H1 (cell line): ENCODE results near the gene SYNPR. TPM values are rescaled to one million over a fixed set of nuclear protein-coding genes. Genes with fewer than 3 reads are reported as not detected.

Experiments used
- CTCF ChIA-PET: fragments of 300-600 bp; sonication (Branson Sonifier 250); formaldehyde crosslinking; loops from one replicate; lab custom pipeline; 2021; ENCODE audit not compliant: partially characterized antibody; lab: Charles Lee
- POLR2A ChIA-PET: fragments of 300-600 bp; sonication (Branson Sonifier 250); formaldehyde crosslinking; loops from one replicate; lab custom pipeline; 2021; ENCODE audit warnings: inconsistent platforms; ENCODE audit not compliant: partially characterized antibody; lab: Charles Lee
- DNase-seq, 2 experiments: peaks; one replicate each; pipeline versions ENCODE4 v3.0.0 to v3.0.0-alpha.2; 2010 to 2022; ENCODE audit warnings: low spot score in 2 of 2, low read depth in 1 of 2, mixed read lengths in 1 of 2
- FAIRE-seq: peaks from 2 replicates; lab custom pipeline; 2011; peaks lifted over from hg19 to GRCh38; lab: Jason Lieb, UNC
- H2AFZ ChIP-seq: 2 replicates; pipeline ENCODE4 v1.8.1; 2012; ENCODE audit warnings: low read length, inconsistent platforms
- H2AK5ac ChIP-seq: 2 replicates; pipeline ENCODE4 v1.6.1; 2013; ENCODE audit warnings: low read depth, low read length
- H2BK120ac ChIP-seq: replicated peaks from 2 replicates; pipeline ENCODE3; 2013; ENCODE audit warnings: low read depth, low read length, inconsistent platforms
- H2BK12ac ChIP-seq: 2 replicates; pipeline ENCODE4 v1.6.1; 2013; ENCODE audit warnings: low read depth, low read length
- H2BK15ac ChIP-seq: 2 replicates; pipeline ENCODE4 v1.6.1; 2013; ENCODE audit warnings: low read length
- H2BK20ac ChIP-seq: 2 replicates; pipeline ENCODE4 v1.6.1; 2013; ENCODE audit warnings: low read length
- H2BK5ac ChIP-seq: 2 replicates; pipeline ENCODE4 v1.6.1; 2013; ENCODE audit warnings: low read depth, low read length
- H3K14ac ChIP-seq: 2 replicates; pipeline ENCODE4 v1.6.1; 2013; ENCODE audit warnings: inconsistent platforms; ENCODE audit not compliant: insufficient read length
- H3K18ac ChIP-seq: 2 replicates; pipeline ENCODE4 v1.6.1; 2013; ENCODE audit warnings: low read length; ENCODE audit errors: extremely low read depth
- H3K23ac ChIP-seq: 2 replicates; pipeline ENCODE4 v1.6.1; 2013; ENCODE audit warnings: inconsistent platforms; ENCODE audit not compliant: insufficient read length
- H3K23me2 ChIP-seq: 2 replicates; pipeline ENCODE4 v1.6.1; 2013; ENCODE audit warnings: low read depth, low read length
- H3K27ac ChIP-seq: 2 replicates; pipeline ENCODE4 v1.6.1; 2011; ENCODE audit warnings: low read depth, low read length, inconsistent platforms
- H3K27me3 ChIP-seq, 4 experiments: replicated peaks in 1 of 4; 1 replicate in 1 of 4; 2 replicates in 3 of 4; pipeline versions ENCODE4 v1.6.1 to v1.8.1; 2011 to 2013; ENCODE audit warnings: low read length in 3 of 4, mild to moderate bottlenecking in 3 of 4, inconsistent platforms in 2 of 4, mixed read lengths in 2 of 4, moderate library complexity in 1 of 4; ENCODE audit not compliant: control insufficient read depth in 3 of 4, insufficient read depth in 3 of 4; ENCODE audit errors: extremely low read depth in 1 of 4
- H3K36me3 ChIP-seq, 4 experiments: 2 replicates each; pipeline versions ENCODE4 v1.6.1 to v1.8.1; 2011 to 2013; ENCODE audit warnings: mild to moderate bottlenecking in 4 of 4, low read length in 3 of 4, moderate library complexity in 2 of 4, control low read depth in 1 of 4, inconsistent platforms in 1 of 4; ENCODE audit not compliant: insufficient read depth in 4 of 4, control insufficient read depth in 2 of 4
- H3K4ac ChIP-seq: replicated peaks from 2 replicates; pipeline ENCODE3; 2013; ENCODE audit warnings: low read length, low read depth, mixed read lengths, inconsistent platforms; ENCODE audit not compliant: insufficient read length
- H3K4me1 ChIP-seq, 4 experiments: replicated peaks in 1 of 4; 1 replicate in 1 of 4; 2 replicates in 3 of 4; pipeline versions ENCODE4 v1.6.1 to v1.8.1; 2011 to 2013; ENCODE audit warnings: low read length in 3 of 4, inconsistent platforms in 2 of 4, mixed read lengths in 1 of 4; ENCODE audit not compliant: insufficient read depth in 4 of 4, control insufficient read depth in 3 of 4
- H3K4me2 ChIP-seq, 2 experiments: 2 replicates each; pipeline versions ENCODE4 v1.6.1 to v1.8.1; 2011 to 2013; ENCODE audit warnings: low read depth in 2 of 2, low read length in 2 of 2, control low read depth in 1 of 2, inconsistent platforms in 1 of 2, mild to moderate bottlenecking in 1 of 2; ENCODE audit not compliant: insufficient read depth in 1 of 2
- H3K4me3 ChIP-seq, 4 experiments: fragments of 200-600, 300-600 bp in 1 of 4; sonication (generic), shearing (Covaris generic), sonication (Bioruptor Twin) in 1 of 4; 2 replicates each; pipeline versions ENCODE4 v1.5.1 to v1.8.1; 2011 to 2016; ENCODE audit warnings: low read length in 4 of 4, low read depth in 3 of 4, control low read depth in 2 of 4, inconsistent platforms in 2 of 4, mild to moderate bottlenecking in 2 of 4, mixed read lengths in 1 of 4, moderate library complexity in 1 of 4; ENCODE audit not compliant: insufficient read depth in 2 of 4; ENCODE audit errors: extremely low read depth in 1 of 4
- H3K56ac ChIP-seq: replicated peaks from 2 replicates; pipeline ENCODE3; 2013; ENCODE audit warnings: low read depth, mild to moderate bottlenecking, mixed read lengths, low read length, inconsistent platforms; ENCODE audit not compliant: insufficient read length
- H3K79me1 ChIP-seq: 2 replicates; pipeline ENCODE4 v1.6.1; 2013; ENCODE audit warnings: low read depth, low read length, control low read depth
- H3K79me2 ChIP-seq, 2 experiments: 2 replicates each; pipeline versions ENCODE4 v1.6.1 to v1.8.1; 2012 to 2013; ENCODE audit warnings: low read length in 2 of 2, mild to moderate bottlenecking in 2 of 2, inconsistent platforms in 1 of 2; ENCODE audit not compliant: insufficient read depth in 2 of 2, control insufficient read depth in 1 of 2
- H3K9ac ChIP-seq, 4 experiments: replicated peaks in 1 of 4; 1 replicate in 1 of 4; 2 replicates in 3 of 4; pipeline versions ENCODE4 v1.6.1 to v1.8.1; 2011 to 2013; ENCODE audit warnings: low read depth in 3 of 4, low read length in 3 of 4, control low read depth in 2 of 4, mild to moderate bottlenecking in 2 of 4, moderate library complexity in 2 of 4, inconsistent platforms in 1 of 4; ENCODE audit errors: extremely low read depth in 1 of 4
- H3K9me3 ChIP-seq, 2 experiments: 2 replicates each; pipeline versions ENCODE4 v1.6.1 to v1.8.1; 2012 to 2013; ENCODE audit warnings: mild to moderate bottlenecking in 2 of 2, moderate library complexity in 2 of 2, control low read depth in 1 of 2, inconsistent platforms in 1 of 2, low read depth in 1 of 2, low read length in 1 of 2, mixed read lengths in 1 of 2; ENCODE audit not compliant: insufficient read depth in 2 of 2
- H4K20me1 ChIP-seq, 2 experiments: replicated peaks in 1 of 2; 2 replicates each; pipeline versions ENCODE3 to v1.8.1; 2011 to 2013; ENCODE audit warnings: inconsistent platforms in 2 of 2, low read length in 2 of 2, mild to moderate bottlenecking in 1 of 2; ENCODE audit not compliant: insufficient read depth in 2 of 2, control insufficient read depth in 1 of 2
- H4K5ac ChIP-seq: 2 replicates; pipeline ENCODE4 v1.6.1; 2013; ENCODE audit warnings: low read length, low read depth, mixed read lengths, inconsistent platforms; ENCODE audit not compliant: insufficient read length
- H4K8ac ChIP-seq: 2 replicates; pipeline ENCODE4 v1.8.0; 2013; ENCODE audit warnings: mild to moderate bottlenecking, moderate library complexity, low read length, inconsistent platforms; ENCODE audit not compliant: insufficient read depth; ENCODE audit errors: extremely low read depth
- H4K91ac ChIP-seq: replicated peaks from 2 replicates; pipeline ENCODE3; 2013; ENCODE audit warnings: low read length, mixed read lengths, inconsistent platforms; ENCODE audit not compliant: insufficient read length
- ATF3 ChIP-seq: IDR thresholded peaks from 2 replicates; pipeline ENCODE4 v1.6.1; 2011; ENCODE audit warnings: low read depth, mild to moderate bottlenecking, low read length; ENCODE audit not compliant: insufficient read depth
- CBX5 ChIP-seq: fragments of 300-800, 300-1000 bp; sonication (generic); IDR thresholded peaks from 2 replicates; pipeline ENCODE4 v1.7.1; 2016; ENCODE audit warnings: antibody characterized with exemption, low read length, low read depth
- CEBPB ChIP-seq: IDR thresholded peaks from 2 replicates; pipeline ENCODE4 v1.6.1; 2012; ENCODE audit warnings: low read depth, low read length
- CHD1 ChIP-seq: IDR thresholded peaks from 2 replicates; pipeline ENCODE4 v1.6.1; 2012; ENCODE audit warnings: low read depth, low read length, improper control_type of control experiment
- KDM1A ChIP-seq: fragments of 200-600, 300-600 bp; sonication (generic); IDR thresholded peaks from 2 replicates; pipeline ENCODE4 v1.7.1; 2016; ENCODE audit warnings: mild to moderate bottlenecking, low read length, borderline replicate concordance
- KDM5A ChIP-seq: fragments of 200-600 bp; IDR thresholded peaks from 2 replicates; pipeline ENCODE4 v1.7.1; 2012; ENCODE audit warnings: mild to moderate bottlenecking, low read length, inconsistent platforms, mixed read lengths
- SAP30 ChIP-seq: fragments of 300-600 bp; sonication (generic); IDR thresholded peaks from 2 replicates; pipeline ENCODE4 v1.7.1; 2012; ENCODE audit warnings: low read length, moderate library complexity, mild to moderate bottlenecking, inconsistent platforms; ENCODE audit not compliant: insufficient read depth, insufficient replicate concordance
- SIN3A ChIP-seq, 2 experiments: IDR thresholded peaks in 1 of 2; conservative IDR thresholded peaks in 1 of 2; 2 replicates each; pipeline ENCODE4 v1.6.1; 2011 to 2012; ENCODE audit warnings: low read length in 2 of 2, improper control_type of control experiment in 1 of 2, low read depth in 1 of 2, mild to moderate bottlenecking in 1 of 2
- SIRT6 ChIP-seq: IDR thresholded peaks from one replicate; pipeline ENCODE4 v1.7.1; 2012; ENCODE audit warnings: low read length, inconsistent platforms
- TCF12 ChIP-seq: IDR thresholded peaks from 2 replicates; pipeline ENCODE4 v1.6.1; 2011; ENCODE audit warnings: low read depth, mild to moderate bottlenecking, low read length
- USF2 ChIP-seq: IDR thresholded peaks from 2 replicates; pipeline ENCODE4 v1.6.1; 2011; ENCODE audit warnings: low read length, improper control_type of control experiment
- WGBS, 2 experiments: shearing (Covaris generic) in 1 of 2; methylation state at CpG; one replicate each; pipeline versions ENCODE4 v1.1.6 to v1.1.7; 2013 to 2015; ENCODE audit warnings: low lambda C conversion rate in 2 of 2, mixed read lengths in 2 of 2, inconsistent platforms in 1 of 2, low coverage in 1 of 2, missing lambda C conversion rate in 1 of 2; ENCODE audit not compliant: insufficient replicate concordance in 2 of 2, insufficient coverage in 1 of 2, insufficient read length in 1 of 2; ENCODE audit errors: extremely low coverage in 1 of 2, missing lambda C conversion rate in 1 of 2; 5-methylcytosine and 5-hydroxymethylcytosine counted together
- polyA plus RNA-seq, 7 experiments: library from polyadenylated mRNA; depleted of rRNA in 3 of 7; stranded (reverse) in 5 of 7; unstranded in 2 of 7; fragments of >200 nt in 5 of 7; fragments of 200-250 nt in 2 of 7; gene quantifications; 1 replicate in 5 of 7; 2 replicates in 1 of 7; 4 replicates in 1 of 7; pipeline versions ENCODE4 v1.2.1 to v1.2.3, GENCODE V29; 2011 to 2013; ENCODE audit warnings: missing spikeins in 2 of 7, mixed read lengths in 2 of 7
- total RNA-seq: library from RNA; stranded (reverse); fragmentation: NEBNext Ultra II Directional; extraction: Animal tissue kit (Norgen Biotek cat#: 25700); gene quantifications from 2 replicates; pipeline ENCODE4 v1.2.1, GENCODE V29; 2021

The SYNPR gene
- total and polyA plus RNA-seq, 2 of the 8 experiments (the other 6 are each of a cell fraction or from before 2014, with no cell fraction given): 0.39 to 0.99 TPM

GRCh38 chr3:63584681-63585080 lies 306.6 kb downstream of the SYNPR start:
- Histone ChIP-seq H3K56ac (no peak overlapping the region), H3K4me2 (0 out of 4 replicates have a peak overlapping the region, but pooled peaks of 1 of the 2 experiments have one; percentile 4), H3K4ac (no peak overlapping the region), H3K23me2 (no peaks in the 10 kb centered on the region), H3K18ac (no peak overlapping the region), H3K14ac (no peak overlapping the region), H3K9ac (no peak overlapping the region), H3K9me3 (peaks cover 7 to 9% of the 10 kb centered on the region in 2 experiments; a peak in 3 of 4 replicates), H3K27me3 (peaks cover 0 to 2% (median 0%) of the 10 kb centered on the region in 4 experiments; a peak in 1 of 7 replicates), H2BK120ac (no peak overlapping the region), H4K91ac (no peak overlapping the region), H3K4me3 (no peak overlapping the region), H3K79me1 (no peaks in the 10 kb centered on the region), H3K23ac (no peak overlapping the region), H2BK20ac (no peak overlapping the region), H2AFZ (no peak overlapping the region), H3K27ac (no peak overlapping the region), H2BK12ac (no peak overlapping the region), H3K4me1 (peaks cover 0 to 4% (median 1%) of the 10 kb centered on the region in 4 experiments; a peak in 2 of 7 replicates), H4K8ac (no peak overlapping the region), H4K5ac (no peak overlapping the region), H2AK5ac (no peak overlapping the region), H3K79me2 (no peaks in the 10 kb centered on the region), H3K36me3 (no peaks in the 10 kb centered on the region), H2BK15ac (no peak overlapping the region), H4K20me1 (no peaks in the 10 kb centered on the region), H2BK5ac (no peak overlapping the region)
- DNase-seq: no peak
- CTCF ChIA-PET: interaction anchor here (1.0 kb wide), 1 partner anchor 11 kb away, joined by 3 read pairs; no protein-coding TSS in a partner anchor
- FAIRE-seq: no peak
- WGBS, 2 experiments: 100% methylated on average over 1 of the region's 1 CpG; no CpG with 5 or more reads in 1 of the 2 experiments
- POLR2A ChIA-PET: no interaction called here
- no peak for TF ChIP-seq CBX5
- no peak for TF ChIP-seq CEBPB
- TF ChIP-seq CHD1: no peak
- TF ChIP-seq SIRT6: no peak
- no peak for TF ChIP-seq TCF12
- TF ChIP-seq KDM5A: no peak
- TF ChIP-seq SAP30: no peak
- no peak for TF ChIP-seq KDM1A
- TF ChIP-seq SIN3A (conservative IDR thresholded peaks at IDR 0.05 in 1 of 2, IDR thresholded peaks at IDR 0.05 in 1 of 2; ENCODE audit: low read depth in 1 of 2, low read length in 2 of 2): no peak
- TF ChIP-seq USF2: no peak
- no peak for TF ChIP-seq ATF3
